SKM-1 treated with dmso at 0.1 percent for 144 hours (cell line): Measurements from ENCODE around the gene PAXX.

Source experiments
- DNase-seq: peaks from one replicate; lab custom pipeline; 2025; ENCODE audit not compliant: unreplicated experiment; lab: John Stamatoyannopoulos, UW

PAXX gene, protein sequence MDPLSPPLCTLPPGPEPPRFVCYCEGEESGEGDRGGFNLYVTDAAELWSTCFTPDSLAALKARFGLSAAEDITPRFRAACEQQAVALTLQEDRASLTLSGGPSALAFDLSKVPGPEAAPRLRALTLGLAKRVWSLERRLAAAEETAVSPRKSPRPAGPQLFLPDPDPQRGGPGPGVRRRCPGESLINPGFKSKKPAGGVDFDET

DNA sequence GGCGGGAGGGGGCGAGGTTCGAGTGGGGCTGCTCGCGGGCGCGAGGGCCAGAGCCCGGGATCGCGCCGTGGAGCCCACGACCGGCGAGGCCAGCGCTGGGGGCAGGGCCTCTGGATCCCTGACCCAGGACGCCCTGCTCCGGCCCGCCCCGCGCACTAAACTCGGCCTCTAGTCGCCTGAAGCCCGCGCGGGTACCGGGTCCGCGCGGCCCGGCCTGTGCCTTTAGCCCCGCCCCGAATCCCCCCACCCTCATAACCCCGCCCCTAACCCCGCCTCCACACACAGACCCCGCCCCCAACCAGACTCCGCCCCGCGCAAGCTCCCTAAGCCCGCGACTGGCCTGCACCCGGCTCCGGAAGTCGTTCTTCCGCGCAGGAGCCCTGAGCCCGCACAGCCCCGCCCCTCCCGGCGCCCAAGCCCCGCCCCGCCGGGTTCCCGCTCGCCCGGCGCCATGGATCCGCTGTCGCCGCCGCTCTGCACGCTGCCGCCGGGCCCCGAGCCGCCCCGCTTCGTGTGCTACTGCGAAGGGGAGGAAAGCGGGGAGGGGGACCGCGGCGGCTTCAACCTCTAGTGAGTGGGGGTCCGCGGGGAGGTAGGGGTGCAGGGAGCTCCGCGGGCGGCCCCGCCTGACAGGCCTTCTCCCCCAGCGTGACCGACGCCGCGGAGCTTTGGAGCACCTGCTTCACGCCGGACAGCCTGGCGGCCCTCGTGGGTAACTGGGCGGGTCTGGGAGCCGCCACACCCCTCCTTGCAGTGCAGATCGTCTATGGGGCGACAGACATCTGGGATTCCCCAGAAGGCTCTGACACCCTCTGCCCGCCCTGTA is at the start of gene PAXX:
Gene PAXX (plus strand): TSS at position 430 of the 826 bp plus-strand sequence. CDS start 22 bp downstream, at position 452.
- peak; percentile 85 for DNase-seq

DNA sequence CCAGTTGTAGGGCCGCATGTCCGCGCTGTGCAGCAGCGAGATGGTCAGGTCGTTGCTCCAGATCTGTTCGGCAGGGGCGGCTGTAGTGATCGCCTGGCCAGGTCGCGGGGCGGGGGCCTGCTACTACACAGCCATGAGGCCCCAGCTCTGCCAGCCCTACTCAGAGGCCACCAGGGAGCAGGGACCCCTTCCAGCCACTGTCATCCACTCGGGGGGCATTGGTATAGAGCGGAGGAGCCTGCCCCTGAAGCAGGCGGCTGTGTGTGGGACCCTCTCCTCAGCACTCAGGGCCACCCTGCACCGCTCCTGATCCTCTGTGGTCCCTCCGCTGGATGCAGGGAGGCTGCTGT is 49.4 kb upstream of the PAXX start:
- DNase-seq = no peak

- DNase-seq = no peak
Measured at GRCh38 chr9:136943291-136944211, 48.7 kb upstream of the PAXX start.

DNA sequence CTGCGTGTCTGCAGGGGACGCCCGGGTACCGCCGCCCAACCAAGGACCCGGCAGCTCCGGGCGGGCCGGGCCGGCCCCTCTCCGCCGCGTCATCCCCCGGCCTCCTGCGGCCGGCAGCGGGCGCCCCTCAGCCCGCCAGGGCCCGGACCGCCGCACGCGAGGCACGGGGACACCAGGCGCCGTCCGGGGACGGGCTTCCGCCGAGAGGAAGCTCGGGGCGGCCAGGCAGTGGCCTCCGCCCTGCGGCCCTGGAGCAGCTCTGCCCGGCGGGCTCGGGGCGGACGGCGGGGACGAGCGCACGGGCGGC is 48.1 kb upstream of the PAXX start:
- DNase-seq = peak; percentile 53

GRCh38 chr9:136944519-136945332 is 47.5 kb upstream of the PAXX start, which contains the start of the genes C8G and FBXW5:
Gene C8G, plus strand, starts transcription at chr9:136945243. Its CDS starts 78 bp downstream, at chr9:136945321.
Gene FBXW5, minus strand, starts transcription at chr9:136944738. Its CDS starts 655 bp downstream, at chr9:136944083.
- DNase-seq = peak; percentile 91

DNA sequence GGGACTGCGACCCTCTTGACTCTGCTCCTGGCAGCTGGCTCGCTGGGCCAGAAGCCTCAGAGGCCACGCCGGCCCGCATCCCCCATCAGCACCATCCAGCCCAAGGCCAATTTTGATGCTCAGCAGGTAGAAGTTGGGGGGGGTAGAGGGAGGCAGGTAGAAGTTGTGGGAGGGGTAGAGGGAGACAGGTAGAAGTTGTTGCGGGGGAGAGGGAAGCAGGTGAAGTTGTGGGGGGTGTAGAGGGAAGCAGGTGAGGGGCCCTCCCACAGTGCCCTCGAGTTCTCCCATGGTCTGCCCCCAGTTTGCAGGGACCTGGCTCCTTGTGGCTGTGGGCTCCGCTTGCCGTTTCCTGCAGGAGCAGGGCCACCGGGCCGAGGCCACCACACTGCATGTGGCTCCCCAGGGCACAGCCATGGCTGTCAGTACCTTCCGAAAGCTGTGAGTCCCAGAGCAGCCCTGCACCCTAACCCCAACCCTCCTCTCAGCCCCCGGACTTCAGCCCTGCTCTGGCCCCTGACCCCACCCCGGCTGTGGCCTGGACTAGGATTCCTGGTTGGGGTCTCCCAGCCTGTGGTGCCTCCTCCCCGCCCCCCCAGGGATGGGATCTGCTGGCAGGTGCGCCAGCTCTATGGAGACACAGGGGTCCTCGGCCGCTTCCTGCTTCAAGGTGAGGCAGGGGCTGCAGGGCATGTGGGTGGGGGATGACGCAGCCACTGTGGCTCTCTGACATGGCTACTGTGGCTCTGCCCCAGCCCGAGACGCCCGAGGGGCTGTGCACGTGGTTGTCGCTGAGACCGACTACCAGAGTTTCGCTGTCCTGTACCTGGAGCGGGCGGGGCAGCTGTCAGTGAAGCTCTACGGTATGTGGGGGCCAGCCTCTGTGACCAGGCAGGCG is 46.6 kb upstream of the PAXX start:
- no peak for DNase-seq

- DNase-seq = no peak
Measured at GRCh38 chr9:136946228-136947027, 45.8 kb upstream of the PAXX start.

- DNase-seq = no peak
Measured at GRCh38 chr9:136947028-136947891, 45.0 kb upstream of the PAXX start.

DNA sequence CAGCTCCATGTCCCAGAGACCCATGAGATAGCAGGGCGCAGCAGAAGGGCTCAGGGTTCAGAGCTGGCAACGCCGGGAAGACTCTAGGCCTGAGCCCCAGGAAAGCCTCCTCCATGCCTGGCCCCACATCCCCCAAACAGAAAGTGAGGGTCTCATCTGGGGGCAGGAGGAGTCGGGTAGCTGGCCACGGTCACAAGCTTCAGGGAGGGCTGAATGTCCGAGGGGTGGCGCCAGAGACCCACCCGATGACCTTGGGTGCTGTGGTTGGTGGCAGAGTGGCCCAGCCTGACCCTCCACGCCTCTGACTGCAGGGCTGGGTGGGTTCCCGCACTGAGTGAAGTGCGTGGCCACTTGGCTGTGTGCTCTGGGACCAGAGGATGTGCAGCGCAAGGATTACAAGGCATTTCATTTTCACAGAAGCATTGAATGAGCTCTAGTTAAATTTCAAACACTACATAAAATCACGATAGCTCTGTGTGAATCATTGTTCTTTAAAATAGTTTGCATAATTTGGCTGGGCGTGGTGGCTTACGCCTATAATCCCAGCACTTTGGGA is 44.2 kb upstream of the PAXX start:
- no peak for DNase-seq

GRCh38 chr9:136949239-136949816 is 42.9 kb upstream of the PAXX start:
- no peak for DNase-seq

- DNase-seq = peak; percentile 76
Measured at GRCh38 chr9:136949817-136950655, 42.2 kb upstream of the PAXX start.

DNA sequence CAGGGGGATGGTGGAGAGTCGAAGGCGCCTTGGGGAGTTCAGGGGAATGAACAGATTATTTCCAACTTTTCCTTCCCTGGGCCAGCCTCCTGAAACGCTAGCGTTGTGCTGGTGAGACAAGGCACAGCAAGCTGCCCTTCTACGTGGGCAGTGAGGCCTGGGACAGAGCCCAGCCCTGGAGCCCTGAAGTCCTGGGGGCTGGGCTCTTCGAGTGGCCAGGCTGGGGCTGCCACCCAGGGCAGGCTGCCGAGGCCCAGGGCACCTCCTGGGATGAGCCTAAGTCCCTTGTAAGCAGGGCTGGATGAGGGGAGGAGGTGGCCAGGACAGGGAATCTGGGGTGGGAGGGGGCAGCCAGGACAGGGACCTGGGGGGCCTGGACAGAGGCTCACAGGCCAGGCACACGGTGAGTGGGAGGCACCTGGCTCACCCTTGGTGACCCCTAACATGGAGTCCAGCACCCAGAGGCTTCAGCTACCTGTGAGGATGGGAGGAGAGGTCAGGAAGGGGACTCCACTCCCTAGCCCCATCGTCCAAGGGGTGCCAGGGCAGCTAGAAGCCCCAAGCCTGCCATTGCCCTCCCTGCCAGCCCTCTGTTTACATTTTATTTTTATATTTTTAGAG is 41.5 kb upstream of the PAXX start:
- DNase-seq = no peak

DNA sequence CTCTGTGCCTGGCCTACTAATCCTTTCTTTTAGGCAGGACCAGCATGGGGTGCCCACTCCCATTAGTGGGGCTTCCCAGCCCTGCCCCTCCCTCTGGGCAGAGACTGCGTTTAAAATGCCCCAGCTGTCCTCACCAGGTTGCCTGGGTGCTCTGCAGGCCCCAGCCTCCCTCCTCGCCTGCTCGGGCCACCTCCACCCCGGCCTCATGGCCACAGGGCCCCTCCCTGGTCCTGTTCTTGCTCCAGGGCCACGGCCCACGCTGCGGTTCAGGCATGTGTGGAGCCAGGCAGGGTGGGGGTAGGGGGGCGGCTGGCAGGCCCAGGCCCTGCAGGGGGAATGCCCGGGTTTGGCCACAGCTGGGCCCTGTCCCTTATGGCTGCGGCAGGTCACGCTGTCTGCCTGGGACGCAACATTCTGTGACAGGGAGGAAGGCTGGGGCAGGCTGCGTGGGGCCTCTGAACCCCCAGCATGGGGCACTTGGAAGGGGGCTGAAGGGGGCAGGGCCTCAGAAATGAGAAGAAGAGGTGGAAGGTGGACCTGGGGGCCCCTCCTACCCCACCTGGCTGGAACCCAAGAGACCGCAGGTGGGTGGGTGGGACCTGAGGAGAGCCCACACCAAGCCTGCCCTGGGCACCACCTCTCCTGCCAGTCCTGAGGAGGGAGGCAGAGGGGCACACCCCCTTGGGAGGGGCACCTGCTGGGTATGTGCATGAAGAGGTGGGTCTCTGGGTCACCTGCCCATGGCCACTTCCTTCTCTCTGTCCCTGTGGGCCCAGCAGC is 40.5 kb upstream of the PAXX start, which contains the start of gene LCN12:
Gene LCN12 (plus strand): TSS at position 733 of the 780 bp plus-strand sequence. CDS start 55 bp downstream, outside the sequence.
- DNase-seq = no peak

DNA sequence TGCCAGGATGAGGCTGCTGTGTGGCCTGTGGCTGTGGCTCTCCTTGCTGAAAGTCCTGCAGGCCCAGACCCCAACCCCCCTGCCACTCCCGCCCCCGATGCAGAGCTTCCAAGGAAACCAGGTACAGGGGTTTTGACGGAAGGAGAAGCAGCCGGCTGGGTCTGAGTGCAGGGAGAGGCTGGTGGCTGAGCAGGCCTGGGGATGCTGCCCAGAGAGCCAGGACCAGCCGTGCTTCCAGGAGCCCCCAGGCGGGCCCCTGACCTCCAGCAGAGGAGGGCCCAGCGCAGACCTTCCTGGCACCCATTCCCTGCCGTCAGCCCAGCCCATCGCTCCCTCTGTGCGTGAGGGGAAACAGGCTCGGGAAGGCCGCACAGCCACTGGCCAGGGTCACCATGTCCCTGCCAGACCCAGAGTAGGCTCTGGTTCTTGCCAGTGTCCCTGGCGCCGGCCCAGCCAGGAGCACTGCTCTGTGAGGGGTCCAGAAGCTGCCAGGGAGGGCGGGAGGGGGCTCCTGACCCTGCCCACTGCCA is 39.8 kb upstream of the PAXX start:
- no peak for DNase-seq
